Effector CD4-positive, alpha-beta T cell (primary cell): ENCODE results near the gene BRD3.
A peak's percentile ranks its signal among the peaks of the same experiment; 100 is the strongest.

Experiments used
- DNase-seq: peaks from one replicate; pipeline ENCODE4 v3.0.0-alpha.2; 2020

Gene BRD3

GRCh38 chr9:134010310-134011173, 57.3 kb downstream of the BRD3 start:
- no peak for DNase-seq

DNA sequence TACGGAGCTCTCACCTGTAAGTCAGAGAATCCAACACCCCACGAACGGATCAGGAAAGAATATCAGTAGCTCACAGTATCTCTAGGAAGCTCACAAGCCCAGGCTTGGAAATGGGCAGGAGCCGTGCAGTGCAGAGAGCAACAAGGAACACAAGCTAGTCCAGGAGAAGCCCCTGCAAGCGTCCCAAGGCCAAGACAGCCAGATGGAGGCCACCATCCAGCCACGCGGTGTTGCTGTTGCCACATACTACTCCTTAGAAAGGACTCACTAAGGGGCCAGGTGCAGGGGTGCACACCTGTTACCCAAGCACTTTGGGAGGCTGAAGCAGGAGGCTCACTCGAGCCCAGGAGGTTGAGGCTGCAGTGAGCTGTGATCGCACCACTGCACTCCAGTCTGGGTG, 60.3 kb downstream of the BRD3 start:
- no peak for DNase-seq

- DNase-seq = no peak
These were observed 60.7 kb downstream of the BRD3 start for GRCh38 chr9:134007150-134007549.

GRCh38 chr9:134005381-134005780, 62.4 kb downstream of the BRD3 start:
- DNase-seq = no peak

DNA sequence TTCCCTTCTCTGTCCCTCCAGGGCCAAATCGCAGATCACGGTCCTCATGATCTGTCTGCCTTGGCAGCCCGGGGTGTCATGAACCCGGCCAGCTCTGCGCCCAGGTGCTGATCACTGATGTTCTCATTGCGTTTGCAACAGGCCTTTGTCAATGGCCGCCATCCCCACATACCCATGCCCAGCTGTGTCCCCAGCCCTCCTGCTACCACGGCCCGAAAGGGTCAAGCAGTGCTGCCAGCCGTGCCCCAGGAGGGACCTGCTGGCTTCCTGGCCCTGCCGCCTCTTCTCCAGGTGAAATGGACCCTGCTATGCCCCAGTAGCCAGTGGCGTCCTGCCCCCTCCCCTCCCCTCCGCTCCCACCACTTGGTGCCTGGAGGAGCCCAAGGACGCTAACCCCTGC, 62.9 kb downstream of the BRD3 start:
- DNase-seq = no peak

- DNase-seq = no peak
These were observed 63.5 kb downstream of the BRD3 start for GRCh38 chr9:134004131-134004873.

- no peak for DNase-seq
These were observed 64.6 kb downstream of the BRD3 start for GRCh38 chr9:134003237-134003636.

GRCh38 chr9:134002796-134003195, 65.0 kb downstream of the BRD3 start:
- no peak for DNase-seq

DNA sequence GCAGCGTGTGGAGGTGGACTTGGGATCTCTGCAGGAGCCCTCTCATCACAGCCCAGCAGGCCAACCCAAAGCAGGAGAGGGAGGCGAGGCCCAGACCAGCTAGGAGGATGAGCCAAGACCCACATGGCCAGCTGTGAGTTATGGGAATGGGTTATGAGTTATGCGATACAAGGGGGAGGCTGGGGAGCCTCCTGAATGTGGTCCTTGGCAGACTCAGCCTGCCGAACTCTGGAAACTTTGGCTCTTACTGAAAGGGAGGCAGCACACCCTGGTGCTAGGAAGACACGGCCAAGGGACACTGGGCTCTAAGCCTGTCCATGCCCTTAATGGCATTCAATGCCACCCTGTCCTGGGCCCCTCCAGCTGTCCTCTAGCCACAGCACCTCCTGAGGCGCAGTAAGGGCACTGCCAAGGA, 68.0 kb downstream of the BRD3 start:
- no peak for DNase-seq

DNA sequence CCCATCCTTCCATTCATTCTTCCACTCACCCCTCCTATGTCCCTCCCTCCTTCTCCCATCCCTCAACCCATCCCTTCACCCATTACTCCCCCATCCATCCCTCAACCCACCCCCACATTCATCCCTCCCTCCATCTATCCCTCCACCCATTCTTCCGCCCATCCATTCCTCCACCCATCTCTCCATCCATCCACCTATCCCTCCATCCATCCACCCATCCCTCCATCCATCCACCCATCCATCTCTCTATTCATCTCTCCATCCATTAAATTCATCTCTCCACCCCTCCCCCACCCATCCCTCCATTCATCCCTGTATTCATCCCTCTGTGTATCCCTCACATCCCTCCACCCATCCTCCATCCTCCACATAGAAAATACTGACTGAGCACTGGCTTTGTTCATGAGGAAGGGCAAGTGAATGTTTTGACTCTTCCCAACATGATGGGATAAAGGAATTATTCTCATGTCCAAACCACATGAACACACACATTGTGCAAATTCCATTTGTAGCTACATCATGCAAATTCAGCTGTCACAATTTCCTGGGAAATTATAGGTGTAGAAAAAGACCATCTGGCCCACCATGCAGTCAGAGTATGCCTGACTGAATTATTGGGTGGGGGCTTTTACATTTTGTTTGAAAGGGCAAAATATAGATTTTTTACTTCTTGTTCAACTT, 68.8 kb downstream of the BRD3 start:
- DNase-seq = no peak

GRCh38 chr9:133997584-133997983, 70.2 kb downstream of the BRD3 start:
- no peak for DNase-seq

GRCh38 chr9:133996531-133997520, 71.0 kb downstream of the BRD3 start:
- no peak for DNase-seq

DNA sequence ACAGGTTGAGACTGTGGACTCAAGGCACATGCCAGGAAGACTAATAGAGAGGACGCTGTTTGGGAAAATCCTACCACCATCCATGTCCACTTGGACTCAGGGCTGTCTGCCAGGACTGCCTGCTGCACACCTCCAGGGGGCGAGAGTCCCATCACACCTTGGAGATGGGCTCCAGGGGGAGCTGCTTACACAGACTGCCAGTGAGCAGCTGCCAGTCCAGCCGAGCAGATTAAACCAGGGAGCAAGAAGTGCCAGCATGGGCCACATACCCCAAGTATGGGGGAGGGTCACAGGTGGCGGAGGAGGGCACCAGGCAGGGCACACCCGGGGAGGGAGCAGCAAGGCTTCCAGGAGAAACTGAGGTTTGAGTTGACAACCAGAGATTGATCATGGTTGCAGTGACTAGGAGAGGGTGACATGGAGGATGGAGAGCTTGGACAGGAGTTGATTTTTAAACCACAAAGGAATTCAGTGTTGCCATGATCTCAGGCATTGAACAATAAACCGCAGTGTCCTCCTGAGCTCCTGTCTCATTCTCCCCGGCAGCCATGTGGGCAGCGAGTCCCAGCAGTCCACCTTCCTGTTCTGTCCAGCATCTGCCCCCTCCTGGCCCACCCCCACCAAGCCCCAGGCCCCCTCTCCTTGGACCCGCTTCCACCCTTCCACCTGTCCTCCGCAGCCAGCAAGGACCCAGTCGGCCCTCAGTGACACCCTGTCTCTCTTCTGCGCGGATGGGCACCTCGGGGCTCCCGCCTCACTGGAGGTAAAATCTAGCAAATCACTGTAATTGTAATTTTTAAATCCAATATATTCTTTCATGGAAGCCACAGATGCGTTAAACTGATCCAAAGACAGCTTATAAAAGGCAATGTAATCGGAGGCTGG, 72.6 kb downstream of the BRD3 start:
- no peak for DNase-seq

- peak; percentile 69 for DNase-seq
These were observed 73.3 kb downstream of the BRD3 start for GRCh38 chr9:133994353-133995011.

DNA sequence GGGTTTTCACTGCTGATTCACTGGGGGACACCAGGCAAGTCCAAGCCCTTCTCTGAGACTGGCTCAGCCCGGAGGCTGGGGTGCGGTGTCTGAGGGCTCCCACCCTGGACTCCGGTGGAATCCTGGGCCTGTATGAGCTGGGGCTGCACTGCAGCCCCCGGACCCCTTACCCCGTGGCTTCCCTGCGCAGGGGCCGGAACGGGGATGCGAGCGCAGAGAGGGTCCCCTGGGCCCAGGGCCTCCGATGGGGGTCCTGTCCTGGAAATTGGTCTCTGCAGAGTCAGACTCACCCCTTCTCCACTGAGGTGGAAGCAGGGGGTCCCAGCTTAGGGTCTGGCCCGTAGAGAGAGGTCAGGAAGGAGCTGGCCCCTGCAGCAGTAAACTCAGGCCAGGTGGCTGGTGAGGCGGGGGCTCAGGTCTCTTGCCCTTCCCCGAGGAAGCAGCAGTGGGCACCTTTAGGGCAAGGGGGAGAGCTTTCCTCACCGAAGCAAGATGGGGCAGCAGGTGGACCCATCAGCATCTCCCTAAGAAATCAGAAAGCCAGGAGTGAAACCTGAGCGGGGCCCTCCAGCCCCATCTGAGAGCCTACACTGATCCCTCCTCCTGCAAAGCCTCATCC, 74.1 kb downstream of the BRD3 start:
- DNase-seq = no peak

DNA sequence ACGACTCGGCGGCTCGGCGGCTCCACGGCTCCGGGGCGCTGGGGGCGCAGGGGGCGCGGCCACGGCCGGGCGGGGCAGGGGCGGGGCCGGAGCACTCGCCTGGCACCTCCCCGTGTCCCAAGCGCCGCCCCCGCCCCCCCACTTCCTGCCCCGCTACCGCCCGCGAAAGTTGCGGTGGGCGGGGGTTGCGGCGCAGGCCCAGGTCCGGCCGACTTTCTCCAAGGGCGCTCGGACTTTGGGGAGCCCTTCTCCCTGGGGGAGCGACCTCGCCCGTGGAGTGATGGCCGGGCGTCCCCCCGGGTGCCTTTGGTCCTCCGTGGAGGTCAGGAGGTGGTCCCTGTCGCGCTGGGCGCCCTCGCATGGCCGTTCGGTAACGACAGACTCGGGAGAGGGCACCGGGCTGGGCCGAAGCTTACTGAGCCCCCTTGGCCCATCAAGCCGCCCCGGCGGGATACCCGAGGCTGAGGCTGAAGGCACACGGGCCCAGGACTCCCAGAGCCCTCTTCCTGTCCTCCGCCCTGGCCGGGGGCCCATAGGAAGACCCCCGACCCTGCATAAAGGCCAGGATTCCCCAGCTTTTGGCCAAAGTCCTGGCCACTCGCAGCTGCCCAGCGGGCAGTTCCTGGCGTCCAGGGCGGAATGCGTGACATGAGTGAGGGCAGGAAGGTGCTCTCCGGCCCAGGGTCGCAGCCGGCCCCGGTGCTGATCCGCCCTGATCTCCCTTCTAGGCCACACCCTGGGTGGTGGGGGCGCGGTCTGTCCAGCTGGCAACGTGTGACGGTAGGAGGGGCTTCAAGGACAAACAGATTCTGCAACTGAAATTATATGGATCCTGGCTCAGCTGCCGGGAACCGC, 74.8 kb downstream of the BRD3 start:
- DNase-seq = peak; percentile 60

GRCh38 chr9:133991964-133992779, 75.7 kb downstream of the BRD3 start, which contains the start of gene VAV2:
Gene VAV2 (minus strand): TSS chr9:133992324. CDS start chr9:133992278, 46 bp downstream.
- peak; percentile 20 for DNase-seq
